Measurements from ENCODE around the gene ORM1. TPM values are rescaled to one million over a fixed set of nuclear protein-coding genes. Genes with fewer than 3 reads are reported as not detected.

The ORM1 gene
- total and polyA plus RNA-seq, 2 of the 8 experiments (the other 6 are each of a cell fraction or from before 2014, with no cell fraction given), result 0.32 TPM; not detected in 1

DNA sequence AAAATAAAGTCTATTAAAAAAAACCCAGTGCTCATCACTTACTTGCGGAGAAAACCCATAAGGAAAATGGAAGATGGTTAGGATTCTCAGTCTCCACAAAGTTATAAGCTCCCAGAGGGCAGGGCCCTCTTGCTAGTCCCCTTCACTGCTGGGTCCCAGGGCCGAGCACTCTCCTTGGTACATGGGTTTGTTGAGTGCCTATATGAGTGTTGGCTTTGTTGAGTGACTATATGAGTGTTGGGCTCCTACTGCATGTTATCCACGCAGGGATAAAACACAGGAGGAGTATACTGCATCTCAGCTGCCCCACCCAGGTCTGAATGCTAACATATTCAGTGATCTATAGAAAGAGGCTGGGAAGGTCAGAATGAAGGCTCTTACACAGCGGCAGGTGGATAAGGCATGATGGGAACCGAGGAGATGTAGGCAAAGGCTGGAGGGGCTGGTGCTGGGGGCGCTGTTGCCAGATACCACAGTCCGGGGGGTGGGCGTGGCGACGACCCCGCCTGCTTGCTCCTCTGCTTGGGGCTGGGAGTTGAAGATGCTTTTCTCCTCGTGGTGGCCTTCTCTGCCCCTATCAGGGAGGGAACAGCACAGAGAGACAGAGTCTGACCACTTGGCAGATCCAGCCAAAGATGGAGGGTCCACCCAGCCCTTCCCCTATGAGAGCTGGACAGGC lies 18.4 kb downstream of the ORM1 start:
- no peak overlapping the region for H3K27ac ChIP-seq (ENCODE audit: low read depth, low read length)
- no peaks in the 10 kb centered on the region for H3K79me1 ChIP-seq (ENCODE audit: low read depth, low read length)
- H3K23me2 ChIP-seq (ENCODE audit: low read depth, low read length), result no peaks in the 10 kb centered on the region
- H3K4me2 ChIP-seq (ENCODE audit: insufficient read depth in 1 of 2, low read depth in 2 of 2, low read length in 2 of 2), result no peak overlapping the region
- no peak overlapping the region for H3K9ac ChIP-seq (replicated peaks in 1 of 4; ENCODE audit: extremely low read depth in 1 of 4, low read depth in 3 of 4, low read length in 3 of 4)
- peaks cover 0 to 2% of the 10 kb centered on the region in 2 experiments for H4K20me1 ChIP-seq (replicated peaks in 1 of 2; ENCODE audit: control insufficient read depth in 1 of 2, insufficient read depth in 2 of 2, low read length in 2 of 2)
- no peak overlapping the region for H3K4me3 ChIP-seq (ENCODE audit: extremely low read depth in 1 of 4, insufficient read depth in 2 of 4, low read depth in 3 of 4, low read length in 4 of 4)
- no peak overlapping the region for H3K14ac ChIP-seq (ENCODE audit: insufficient read length)
- H3K9me3 ChIP-seq (ENCODE audit: insufficient read depth in 2 of 2, low read depth in 1 of 2, low read length in 1 of 2), result no peaks in the 10 kb centered on the region
- H3K56ac ChIP-seq (replicated peaks; ENCODE audit: insufficient read length, low read depth, low read length), result no peak overlapping the region
- H2BK5ac ChIP-seq (ENCODE audit: low read depth, low read length), result no peak overlapping the region
- no peak overlapping the region for H3K18ac ChIP-seq (ENCODE audit: extremely low read depth, low read length)
- 92% methylated on average over 12 of the region's 12 CpGs; no CpG with 5 or more reads in 1 of the 2 experiments for WGBS, 2 experiments (ENCODE audit: extremely low coverage in 1 of 2, insufficient coverage in 1 of 2, insufficient read length in 1 of 2, insufficient replicate concordance in 2 of 2, low coverage in 1 of 2, low lambda C conversion rate in 2 of 2, missing lambda C conversion rate in 1 of 2)
- peaks cover 18 to 68% (median 49%) of the 10 kb centered on the region in 4 experiments for H3K36me3 ChIP-seq (ENCODE audit: control insufficient read depth in 2 of 4, insufficient read depth in 4 of 4, low read length in 3 of 4)
- H2BK15ac ChIP-seq (ENCODE audit: low read length), result no peak overlapping the region
- no peak overlapping the region for H2AFZ ChIP-seq (ENCODE audit: low read length)
- ChIA-PET POLR2A (ENCODE audit: partially characterized antibody) (interaction anchor here (1.0 to 2.1 kb wide), 3 partner anchors 9 to 44 kb away, joined by 3 to 8 read pairs (median 4); no protein-coding TSS in a partner anchor), CTCF (ENCODE audit: partially characterized antibody) (interaction anchor here (0.9 to 3.4 kb wide), 7 partner anchors 8 to 65 kb away, joined by 3 to 21 read pairs (median 4); partner anchors contain the start of gene AKNA)
- H2BK12ac ChIP-seq (ENCODE audit: low read depth, low read length), result no peak overlapping the region
- H3K79me2 ChIP-seq (ENCODE audit: control insufficient read depth in 1 of 2, insufficient read depth in 2 of 2, low read length in 2 of 2), result no peaks in the 10 kb centered on the region
- H2AK5ac ChIP-seq (ENCODE audit: low read depth, low read length), result no peak overlapping the region
- H3K4me1 ChIP-seq (replicated peaks in 1 of 4; ENCODE audit: control insufficient read depth in 3 of 4, insufficient read depth in 4 of 4, low read length in 3 of 4), result no peaks in the 10 kb centered on the region
- H3K4ac ChIP-seq (replicated peaks; ENCODE audit: insufficient read length, low read depth, low read length), result no peak overlapping the region
- H4K91ac ChIP-seq (replicated peaks; ENCODE audit: insufficient read length, low read length), result no peak overlapping the region
- no peaks in the 10 kb centered on the region for H3K27me3 ChIP-seq (replicated peaks in 1 of 4; ENCODE audit: control insufficient read depth in 3 of 4, extremely low read depth in 1 of 4, insufficient read depth in 3 of 4, low read length in 3 of 4)
- no peak overlapping the region for H3K23ac ChIP-seq (ENCODE audit: insufficient read length)
- no peak overlapping the region for H2BK120ac ChIP-seq (replicated peaks; ENCODE audit: low read depth, low read length)
- no peak overlapping the region for H4K8ac ChIP-seq (ENCODE audit: extremely low read depth, insufficient read depth, low read length)
- no peak overlapping the region for H2BK20ac ChIP-seq (ENCODE audit: low read length)
- DNase-seq (ENCODE audit: low read depth in 1 of 2, low spot score in 2 of 2) (no peak), FAIRE-seq (no peak)
- H4K5ac ChIP-seq (ENCODE audit: insufficient read length, low read depth, low read length), result no peak overlapping the region
- TF ChIP-seq JUN (IDR thresholded peaks at IDR 0.05; ENCODE audit: low read depth, low read length) (no peak), KDM4A (IDR thresholded peaks at IDR 0.05; ENCODE audit: low read depth, low read length, severe bottlenecking) (no peak), YY1 (IDR thresholded peaks at IDR 0.05; ENCODE audit: low read depth, low read length) (no peak), MAFK (IDR thresholded peaks at IDR 0.05; ENCODE audit: low read depth, low read length) (no peak), TEAD4 (IDR thresholded peaks at IDR 0.05; ENCODE audit: low read depth, low read length) (no peak), RFX5 (IDR thresholded peaks at IDR 0.05; ENCODE audit: borderline replicate concordance, low read depth, low read length) (no peak)
- TF ChIP-seq, protein P1, sequence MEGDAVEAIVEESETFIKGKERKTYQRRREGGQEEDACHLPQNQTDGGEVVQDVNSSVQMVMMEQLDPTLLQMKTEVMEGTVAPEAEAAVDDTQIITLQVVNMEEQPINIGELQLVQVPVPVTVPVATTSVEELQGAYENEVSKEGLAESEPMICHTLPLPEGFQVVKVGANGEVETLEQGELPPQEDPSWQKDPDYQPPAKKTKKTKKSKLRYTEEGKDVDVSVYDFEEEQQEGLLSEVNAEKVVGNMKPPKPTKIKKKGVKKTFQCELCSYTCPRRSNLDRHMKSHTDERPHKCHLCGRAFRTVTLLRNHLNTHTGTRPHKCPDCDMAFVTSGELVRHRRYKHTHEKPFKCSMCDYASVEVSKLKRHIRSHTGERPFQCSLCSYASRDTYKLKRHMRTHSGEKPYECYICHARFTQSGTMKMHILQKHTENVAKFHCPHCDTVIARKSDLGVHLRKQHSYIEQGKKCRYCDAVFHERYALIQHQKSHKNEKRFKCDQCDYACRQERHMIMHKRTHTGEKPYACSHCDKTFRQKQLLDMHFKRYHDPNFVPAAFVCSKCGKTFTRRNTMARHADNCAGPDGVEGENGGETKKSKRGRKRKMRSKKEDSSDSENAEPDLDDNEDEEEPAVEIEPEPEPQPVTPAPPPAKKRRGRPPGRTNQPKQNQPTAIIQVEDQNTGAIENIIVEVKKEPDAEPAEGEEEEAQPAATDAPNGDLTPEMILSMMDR (IDR thresholded peaks at IDR 0.05; ENCODE audit: control extremely low read depth in 1 of 3, insufficient read depth in 1 of 3, low read depth in 1 of 3, low read length in 3 of 3), result no peak
- TF ChIP-seq, protein P2, sequence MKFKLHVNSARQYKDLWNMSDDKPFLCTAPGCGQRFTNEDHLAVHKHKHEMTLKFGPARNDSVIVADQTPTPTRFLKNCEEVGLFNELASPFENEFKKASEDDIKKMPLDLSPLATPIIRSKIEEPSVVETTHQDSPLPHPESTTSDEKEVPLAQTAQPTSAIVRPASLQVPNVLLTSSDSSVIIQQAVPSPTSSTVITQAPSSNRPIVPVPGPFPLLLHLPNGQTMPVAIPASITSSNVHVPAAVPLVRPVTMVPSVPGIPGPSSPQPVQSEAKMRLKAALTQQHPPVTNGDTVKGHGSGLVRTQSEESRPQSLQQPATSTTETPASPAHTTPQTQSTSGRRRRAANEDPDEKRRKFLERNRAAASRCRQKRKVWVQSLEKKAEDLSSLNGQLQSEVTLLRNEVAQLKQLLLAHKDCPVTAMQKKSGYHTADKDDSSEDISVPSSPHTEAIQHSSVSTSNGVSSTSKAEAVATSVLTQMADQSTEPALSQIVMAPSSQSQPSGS (IDR thresholded peaks at IDR 0.05; ENCODE audit: low read length), result no peak

All from H1 (cell line).